Activated CD4-positive, CD25-positive, alpha-beta regulatory T cell treated with anti-CD3 and anti-CD28 coated beads, Interleukin-2, amount 50 U/mL, for 16 hours (primary cell): ENCODE measurements around the gene ABCD4.
"Not testable (repeated sequence)": the region's sequence is repeated elsewhere in the genome, so short reads cannot be mapped to it uniquely, and the experiment has no call there.

Source experiments
- DNase-seq: peaks from one replicate; pipeline ENCODE4 v3.0.0-alpha.2; 2020; ENCODE audit warnings: low read depth, low spot score

The ABCD4 gene

GRCh38 chr14:74302152-74302628, 544 bp downstream of the ABCD4 start:
- no peak for DNase-seq

DNA sequence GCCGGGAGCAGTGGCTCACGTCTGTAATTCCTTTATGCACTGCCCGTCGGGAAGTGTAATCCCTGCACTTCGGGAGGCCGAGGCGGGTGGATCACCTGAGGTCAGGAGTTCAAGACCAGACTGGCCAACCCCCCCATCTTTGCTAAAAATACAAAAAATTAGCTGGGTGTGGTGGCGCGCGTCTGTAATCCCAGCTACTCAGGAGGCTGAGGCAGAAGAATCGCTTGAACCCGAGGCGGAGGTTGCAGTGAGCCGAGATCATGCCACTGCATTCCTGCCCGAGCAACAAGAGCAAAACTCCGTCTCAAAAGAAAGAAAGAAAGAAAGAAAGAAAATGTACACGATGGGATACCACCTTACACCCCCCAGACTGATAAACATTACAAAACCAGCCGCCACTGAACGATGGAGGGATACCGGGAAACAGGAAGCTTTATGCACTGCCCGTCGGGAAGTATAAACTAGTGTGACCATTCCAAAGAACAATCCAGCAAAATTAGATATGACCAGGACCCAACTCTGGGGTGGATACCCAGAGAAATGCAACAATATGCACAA, 1.1 kb downstream of the ABCD4 start:
- no peak for DNase-seq

GRCh38 chr14:74299061-74299545, 3.6 kb downstream of the ABCD4 start:
- DNase-seq: no peak

GRCh38 chr14:74297986-74298385, 4.7 kb downstream of the ABCD4 start:
- no peak for DNase-seq

- DNase-seq: no peak
Measured at GRCh38 chr14:74296037-74296467, 6.7 kb downstream of the ABCD4 start.

- DNase-seq: no peak
Measured at GRCh38 chr14:74293606-74294005, 9.1 kb downstream of the ABCD4 start.

DNA sequence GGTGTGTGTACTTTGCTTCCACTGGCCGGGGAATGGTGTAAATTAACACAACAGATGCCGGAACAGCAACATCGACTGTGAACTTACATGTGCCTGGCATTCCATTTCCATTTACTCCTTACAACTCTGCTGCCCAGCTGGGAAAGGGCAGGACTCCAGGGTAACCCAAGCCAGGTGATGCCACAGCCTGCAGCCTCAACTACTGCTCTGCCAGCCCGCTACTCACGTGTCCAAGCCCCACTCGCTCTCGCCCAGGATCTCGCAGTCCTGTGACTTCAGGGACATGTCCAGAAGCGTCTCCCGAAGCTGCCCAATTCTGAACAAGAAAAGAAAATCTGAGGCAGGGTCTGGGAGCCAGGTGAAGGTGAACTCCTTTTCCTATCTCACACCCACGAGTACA, 10.7 kb downstream of the ABCD4 start:
- DNase-seq: no peak

DNA sequence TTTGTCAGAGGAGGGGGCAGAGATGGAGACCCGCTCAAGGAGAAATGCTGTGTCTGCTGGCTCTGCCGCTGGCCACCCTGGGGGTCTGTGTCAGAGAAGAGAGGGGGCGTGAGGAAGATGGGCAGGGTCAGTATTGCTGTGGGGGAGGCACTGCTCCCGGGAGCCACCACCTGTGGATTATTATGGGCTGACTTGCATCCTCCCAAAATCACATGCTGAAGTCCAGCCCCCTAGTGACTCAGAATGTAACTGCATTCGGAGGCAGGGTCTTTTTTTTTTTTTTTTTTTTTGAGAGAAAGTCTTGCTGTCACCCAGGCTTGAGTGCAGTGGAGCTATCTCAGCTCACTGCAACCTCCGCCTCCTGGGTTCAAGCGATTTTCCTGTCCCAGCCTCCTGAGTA, 12.3 kb downstream of the ABCD4 start:
- no peak for DNase-seq

GRCh38 chr14:74289801-74290200, 12.9 kb downstream of the ABCD4 start:
- no peak for DNase-seq

GRCh38 chr14:74286736-74287135, 16.0 kb downstream of the ABCD4 start:
- DNase-seq: no peak

- no peak for DNase-seq
Measured at GRCh38 chr14:74281069-74281468, 21.7 kb downstream of the ABCD4 start.

GRCh38 chr14:74278080-74278479, 24.7 kb downstream of the ABCD4 start:
- DNase-seq: no peak

- no peak for DNase-seq
Measured at GRCh38 chr14:74275241-74275841, 27.4 kb downstream of the ABCD4 start.

DNA sequence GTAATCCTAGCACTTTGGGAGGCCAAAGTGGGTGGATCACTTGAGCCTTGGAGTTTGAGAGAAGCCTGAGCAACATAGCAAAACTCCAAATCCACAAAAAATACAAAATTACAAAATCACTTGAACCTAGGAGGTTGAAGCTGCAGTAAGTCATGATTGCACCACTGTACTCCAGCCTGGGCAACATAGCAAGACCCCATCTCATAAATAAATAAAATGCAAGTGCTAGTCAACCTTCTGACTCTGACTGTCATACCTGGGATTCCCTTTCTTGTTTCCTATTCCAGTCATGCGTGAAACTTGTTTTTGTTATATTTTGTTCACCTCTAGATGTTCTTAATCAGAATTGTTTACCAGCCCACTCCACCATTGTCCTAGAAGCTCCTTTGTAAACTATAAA, 31.4 kb downstream of the ABCD4 start:
- DNase-seq: no peak

- not testable (repeated sequence) for DNase-seq
Measured at GRCh38 chr14:74270382-74271177, 32.2 kb downstream of the ABCD4 start.

DNA sequence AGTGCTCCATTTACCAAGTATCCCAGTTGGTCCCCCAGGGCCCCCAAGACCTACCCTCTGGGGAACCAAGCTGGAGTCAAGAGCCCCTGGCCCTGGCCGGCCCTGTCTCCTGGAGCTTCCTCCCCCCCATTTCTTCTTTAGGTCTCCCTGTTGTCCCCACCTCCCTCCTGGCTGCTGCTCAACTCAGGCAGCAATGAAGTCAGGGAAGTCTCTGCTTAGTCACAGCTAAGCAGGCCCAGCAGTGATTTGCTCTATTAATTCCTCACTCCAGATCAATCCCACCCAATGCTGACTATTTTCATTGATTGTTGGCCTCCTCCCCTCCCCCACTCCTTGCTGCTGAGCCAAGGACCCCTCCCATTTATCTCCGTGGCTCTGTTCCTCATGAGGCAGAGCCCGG, 35.1 kb downstream of the ABCD4 start:
- DNase-seq: no peak

GRCh38 chr14:74265301-74265965, 37.3 kb downstream of the ABCD4 start:
- DNase-seq: no peak

GRCh38 chr14:74263921-74264320, 38.8 kb downstream of the ABCD4 start:
- DNase-seq: no peak

DNA sequence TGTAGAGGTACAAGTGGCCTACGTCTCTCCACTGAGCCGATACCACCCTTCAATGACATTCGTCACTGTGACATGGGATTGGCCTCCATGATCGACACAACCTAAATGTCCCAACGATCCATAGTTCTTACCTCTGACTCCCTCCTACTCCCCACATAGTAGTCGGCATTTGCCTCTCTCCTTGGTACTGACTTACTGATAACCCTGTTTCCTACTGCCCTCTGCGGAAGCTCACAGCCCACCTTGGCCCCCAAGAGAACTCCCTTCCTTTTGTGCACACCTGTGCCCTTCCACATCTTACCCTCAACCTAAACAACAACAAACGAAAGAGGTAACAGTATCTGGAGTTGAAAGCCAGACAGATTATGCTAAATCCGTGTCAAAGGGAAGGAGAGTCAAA, 39.6 kb downstream of the ABCD4 start:
- no peak for DNase-seq

GRCh38 chr14:74262076-74262475, 40.7 kb downstream of the ABCD4 start:
- DNase-seq: no peak

DNA sequence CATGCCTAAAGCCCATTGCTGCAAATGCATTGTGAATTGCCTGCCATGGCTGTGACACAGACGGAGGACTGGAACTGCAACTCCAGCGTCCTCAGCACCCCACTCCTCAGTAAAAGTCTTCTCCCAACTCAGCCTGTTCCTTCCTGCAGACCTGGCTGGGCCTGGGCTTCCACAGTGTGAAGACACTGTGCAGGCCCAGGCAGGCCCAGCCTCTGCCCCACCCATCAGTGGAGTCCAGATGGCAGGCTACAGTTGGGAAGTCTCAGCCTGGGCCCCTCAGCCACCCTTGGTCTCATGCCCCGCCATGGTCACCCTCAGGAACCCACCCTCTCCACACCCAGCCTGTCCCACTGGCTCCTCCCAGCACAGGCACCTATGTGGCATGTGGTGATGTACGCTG, 41.4 kb downstream of the ABCD4 start:
- no peak for DNase-seq

DNA sequence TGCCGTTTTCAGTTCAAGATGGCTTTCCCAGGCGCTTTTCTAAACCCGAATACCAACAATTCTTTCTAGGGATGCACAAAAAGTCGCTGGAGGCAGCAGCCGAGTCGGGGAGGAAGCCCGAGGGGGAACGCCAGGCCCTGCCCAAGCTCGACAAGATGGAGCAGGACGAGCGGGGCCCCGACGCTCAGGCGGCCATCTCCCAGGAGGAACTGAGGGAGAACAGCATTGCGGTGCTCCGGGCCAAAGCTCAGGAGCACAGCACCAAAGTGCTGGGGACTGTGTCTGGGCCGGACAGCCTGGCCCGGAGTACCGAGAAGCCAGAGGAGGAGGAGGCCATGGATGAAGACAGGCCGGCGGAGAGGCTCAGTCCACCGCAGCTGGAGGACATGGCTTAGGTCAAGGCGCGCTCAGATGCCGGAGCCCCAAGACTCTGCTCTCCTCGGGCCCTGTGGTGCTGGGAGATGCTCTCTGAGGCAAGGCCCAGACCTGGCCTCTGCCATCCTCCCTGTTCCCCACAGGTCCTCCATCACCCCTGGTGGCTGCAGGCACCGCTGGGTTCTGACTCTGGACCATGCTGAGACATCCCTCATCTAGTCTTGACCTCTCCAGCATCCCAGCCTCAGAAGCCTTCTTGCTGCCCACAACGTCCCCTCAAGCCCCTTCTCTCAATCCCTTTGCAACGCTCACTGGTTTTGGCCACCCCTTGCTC, 42.1 kb downstream of the ABCD4 start:
- DNase-seq: no peak
